ENCODE data around the gene ANGEL2. TPM values are rescaled to one million over a fixed set of nuclear protein-coding genes. Genes with fewer than 3 reads are reported as not detected.
A peak's percentile ranks its signal among the peaks of the same experiment; 100 is the strongest.
"Not testable (repeated sequence)": the region's sequence is repeated elsewhere in the genome, so short reads cannot be mapped to it uniquely, and the experiment has no call there.

Gene ANGEL2
- total RNA-seq, 2 donors from 2014 or later, result 16.9 to 21.6 TPM

GRCh38 chr1:213032651-213033050, 17.0 kb upstream of the ANGEL2 start:
- no peak for TF ChIP-seq CTCF (IDR thresholded peaks at IDR 0.05)
- no peak overlapping the region for H3K27ac ChIP-seq
- DNase-seq (ENCODE audit: low spot score), result no peak

GRCh38 chr1:213027024-213027423, 11.4 kb upstream of the ANGEL2 start:
- H3K4me1 ChIP-seq, H3K4me3 ChIP-seq, H3K27me3 ChIP-seq: not testable (repeated sequence)

More at GRCh38 chr1:213032651-213033050, 17.0 kb upstream of the ANGEL2 start:
- no peaks in the 10 kb centered on the region for H3K9me3 ChIP-seq
- H3K4me1 ChIP-seq, result no peaks in the 10 kb centered on the region
- H3K27me3 ChIP-seq, result no peaks in the 10 kb centered on the region
- no peak overlapping the region for H3K4me3 ChIP-seq
- H3K36me3 ChIP-seq, result no peaks in the 10 kb centered on the region

GRCh38 chr1:213020016-213020415, 4.3 kb upstream of the ANGEL2 start:
- Histone ChIP-seq H3K27me3 (no peaks in the 10 kb centered on the region), H3K36me3 (no peaks in the 10 kb centered on the region), H3K9me3 (no peaks in the 10 kb centered on the region), H3K27ac (no peak overlapping the region), H3K4me1 (peaks cover 0 to 4% of the 10 kb centered on the region in 2 donors), H3K4me3 (no peak overlapping the region)
- DNase-seq (ENCODE audit: low spot score), result no peak
- TF ChIP-seq CTCF (IDR thresholded peaks at IDR 0.05), result no peak

More at GRCh38 chr1:213027024-213027423, 11.4 kb upstream of the ANGEL2 start:
- not testable (repeated sequence) for H3K9me3 ChIP-seq; DNase-seq (ENCODE audit: low spot score); H3K36me3 ChIP-seq; H3K27ac ChIP-seq

- Histone ChIP-seq H3K27ac (no peak overlapping the region), H3K4me3 (no peak overlapping the region), H3K27me3 (no peaks in the 10 kb centered on the region), H3K36me3 (no peaks in the 10 kb centered on the region), H3K4me1 (peaks cover 0 to 8% of the 10 kb centered on the region in 2 donors), H3K9me3 (no peaks in the 10 kb centered on the region)
- TF ChIP-seq CTCF (IDR thresholded peaks at IDR 0.05), result no peak
- no peak for DNase-seq (ENCODE audit: low spot score)
Measured at GRCh38 chr1:213019450-213019849, 3.8 kb upstream of the ANGEL2 start.

GRCh38 chr1:213017447-213018273, 2.0 kb upstream of the ANGEL2 start:
- Histone ChIP-seq H3K27me3 (no peaks in the 10 kb centered on the region), H3K4me1 (peaks cover 0 to 19% of the 10 kb centered on the region in 2 donors), H3K36me3 (no peaks in the 10 kb centered on the region), H3K27ac (no peak overlapping the region), H3K9me3 (no peaks in the 10 kb centered on the region), H3K4me3 (no peak overlapping the region)
- no peak for TF ChIP-seq CTCF (IDR thresholded peaks at IDR 0.05)
- no peak for DNase-seq (ENCODE audit: low spot score)

GRCh38 chr1:213014642-213015041, 1.0 kb downstream of the ANGEL2 start:
- Histone ChIP-seq H3K9me3 (no peaks in the 10 kb centered on the region), H3K27ac (peak overlapping the region; percentile 90 to 93), H3K4me3 (peak overlapping the region; percentile 66 to 79), H3K36me3 (peaks cover 7% of the 10 kb centered on the region), H3K4me1 (peaks cover 0 to 19% of the 10 kb centered on the region in 2 donors), H3K27me3 (no peaks in the 10 kb centered on the region)
- TF ChIP-seq CTCF (IDR thresholded peaks at IDR 0.05), result no peak
- DNase-seq (ENCODE audit: low spot score), result no peak
